HG03354 (cell line): Measurements from ENCODE around the gene ZFP36L2.

Experiments used
- ATAC-seq: cut with Tn5 transposase; IDR thresholded peaks from one replicate; pipeline ENCODE4 v1.9.1; 2021; ENCODE audit warnings: mild to moderate bottlenecking; ENCODE audit not compliant: unreplicated experiment, poor library complexity, severe bottlenecking

ZFP36L2 gene

DNA sequence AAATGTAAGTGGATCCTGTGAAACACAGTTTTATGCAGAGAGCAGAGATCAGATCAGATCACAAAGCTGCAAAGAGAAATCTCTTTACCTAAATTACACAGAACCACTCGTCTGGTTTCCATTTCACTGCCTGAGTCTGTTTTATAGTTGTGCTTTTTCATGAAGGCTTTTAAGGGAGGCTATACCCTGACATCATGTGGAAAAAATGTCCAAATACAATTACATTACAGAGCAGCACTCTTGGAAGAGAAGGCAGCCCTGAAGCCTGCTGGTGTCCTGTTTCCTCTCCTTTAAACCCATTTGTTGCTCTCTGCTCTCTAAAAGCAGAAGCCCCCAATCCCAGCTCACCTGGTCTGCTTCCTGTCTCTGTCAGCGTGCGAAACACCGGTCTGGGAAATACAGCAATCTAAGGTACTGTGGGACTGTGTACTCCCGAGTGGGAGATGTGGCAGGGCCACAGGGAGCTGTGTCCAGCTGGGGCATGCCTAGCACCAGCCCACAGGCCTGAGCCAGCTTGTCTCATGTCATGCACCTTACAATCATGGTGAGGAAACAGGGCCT lies 24.8 kb upstream of the ZFP36L2 start:
- ATAC-seq = no peak

DNA sequence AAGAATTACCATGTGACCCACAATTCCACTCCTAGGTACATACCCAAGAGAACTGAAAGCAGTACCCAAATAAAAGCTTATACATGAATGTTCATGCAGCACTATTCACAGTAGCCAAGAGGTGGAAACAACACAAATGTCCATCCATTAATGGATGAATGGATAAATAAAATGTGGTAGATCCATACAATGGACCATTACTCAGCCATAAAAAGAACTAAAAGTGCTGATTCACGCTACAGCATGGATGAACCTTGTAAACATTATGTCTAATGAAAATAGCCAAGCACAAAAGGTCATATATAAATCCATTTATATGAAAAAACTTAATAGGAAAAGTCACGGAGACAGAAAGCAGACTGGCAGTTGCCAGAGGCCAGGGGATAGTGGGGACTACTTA lies 23.6 kb upstream of the ZFP36L2 start:
- ATAC-seq = no peak

DNA sequence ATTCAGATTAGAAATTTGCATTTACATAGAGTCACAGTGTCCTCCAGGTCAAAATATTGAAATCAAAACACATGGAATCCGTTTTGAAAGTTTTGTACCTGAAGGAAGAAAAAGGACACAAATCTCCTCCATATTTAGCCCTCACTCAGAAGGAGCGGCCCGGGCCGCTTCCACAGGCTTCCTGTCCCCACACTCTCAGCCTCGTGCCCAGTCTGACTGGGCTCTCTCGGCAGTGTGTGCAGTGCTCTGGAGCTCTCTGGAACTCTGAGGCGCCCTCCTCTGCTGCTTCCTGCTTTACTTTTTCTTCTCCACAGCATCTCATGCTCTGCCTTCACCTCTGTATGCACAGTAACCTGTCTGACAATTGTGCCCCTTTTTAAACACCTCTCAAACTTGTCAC lies 22.2 kb upstream of the ZFP36L2 start:
- ATAC-seq = no peak

DNA sequence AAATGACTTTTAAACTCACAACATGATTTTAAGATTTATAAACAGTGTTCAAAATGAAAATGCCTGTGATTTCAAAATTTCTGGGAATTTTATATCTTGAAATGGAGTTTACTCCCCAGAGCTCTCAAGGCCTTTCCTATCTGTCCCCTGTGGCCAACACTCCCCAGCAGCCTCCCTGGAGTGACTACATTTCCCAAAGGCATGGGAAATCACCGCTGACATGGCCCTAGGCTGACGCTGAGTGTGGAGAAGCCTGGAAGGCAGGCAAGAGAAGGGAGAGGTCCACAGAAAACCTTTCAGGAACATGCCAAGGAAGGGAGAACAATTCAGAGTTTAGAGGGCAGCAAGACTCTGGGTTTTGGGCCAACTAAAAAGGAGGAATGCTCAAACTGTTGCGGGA lies 20.2 kb upstream of the ZFP36L2 start:
- ATAC-seq = no peak

DNA sequence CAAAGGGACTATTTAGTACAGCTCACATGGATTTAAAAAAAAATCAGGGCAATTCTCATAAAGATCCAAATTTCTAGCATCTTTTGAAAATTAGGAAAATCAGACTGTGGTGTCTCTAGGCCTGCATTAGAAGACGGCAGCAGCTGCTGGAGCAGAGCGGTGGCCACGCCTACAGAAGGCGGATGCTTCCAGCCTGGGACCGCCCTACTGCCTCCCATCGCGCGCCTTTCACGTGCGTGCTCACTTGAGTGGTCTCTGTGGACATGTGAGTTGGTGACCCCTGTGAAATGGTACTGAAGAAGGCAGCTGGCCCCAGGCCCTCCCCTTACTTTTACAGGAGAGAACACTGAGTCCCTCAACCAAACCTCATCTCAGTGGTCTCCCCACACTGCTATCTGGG lies 15.2 kb upstream of the ZFP36L2 start:
- no peak for ATAC-seq

DNA sequence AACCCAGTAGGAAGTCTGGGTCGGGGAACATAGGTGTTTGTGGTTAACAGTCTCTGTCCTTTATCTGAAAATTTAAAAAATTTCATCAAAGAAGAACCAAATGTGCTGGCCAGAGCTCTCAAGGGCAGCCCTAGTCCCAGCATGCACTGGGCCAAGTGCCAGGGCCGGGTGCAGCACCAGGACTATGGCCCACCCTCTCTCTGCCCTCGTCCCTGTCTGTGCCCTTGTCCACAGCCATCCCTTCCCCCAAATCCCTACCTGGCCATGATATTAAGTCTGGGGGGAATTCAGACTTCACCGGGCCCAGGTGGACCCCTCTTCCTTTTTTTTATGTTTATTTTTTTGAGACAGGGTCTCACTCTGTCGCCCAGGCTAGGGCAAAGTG lies 14.4 kb upstream of the ZFP36L2 start:
- ATAC-seq = no peak

DNA sequence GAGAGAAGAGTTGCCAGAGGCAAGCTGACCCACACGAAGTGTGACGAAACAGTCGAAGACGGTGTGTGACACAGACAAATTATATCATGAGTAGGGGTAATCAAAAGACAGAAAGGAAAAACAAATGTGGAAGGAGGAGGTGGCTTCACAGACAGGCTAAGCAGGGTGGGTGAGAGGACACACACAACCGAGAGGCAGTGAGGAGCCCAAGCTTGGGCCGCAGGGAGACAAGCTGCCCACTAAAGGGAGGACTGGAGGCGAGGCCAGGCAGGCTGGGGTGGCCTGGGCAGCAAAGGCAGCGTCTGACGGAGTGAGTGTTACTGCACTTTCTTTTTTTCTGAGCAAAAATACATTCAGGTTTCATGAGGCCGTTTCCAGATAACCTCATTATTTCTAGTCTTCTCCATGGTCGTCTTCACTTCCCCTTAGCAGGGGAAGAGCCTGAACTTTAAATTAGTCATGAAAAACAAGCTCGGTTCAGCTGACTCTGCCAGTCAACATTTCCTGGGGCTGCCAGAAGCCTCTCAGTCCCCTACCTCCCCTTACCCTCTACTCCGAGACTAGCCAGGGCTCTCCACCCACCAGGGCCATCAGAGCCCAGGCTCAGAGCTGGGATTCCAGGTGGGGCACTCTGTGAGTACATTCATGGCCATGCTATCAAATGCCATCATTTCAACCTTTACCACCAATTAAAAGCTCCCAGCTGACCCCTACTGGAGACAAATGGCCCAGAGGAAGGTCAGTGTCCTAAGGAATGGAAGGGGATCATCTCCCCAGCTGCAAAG lies 13.8 kb upstream of the ZFP36L2 start:
- no peak for ATAC-seq

DNA sequence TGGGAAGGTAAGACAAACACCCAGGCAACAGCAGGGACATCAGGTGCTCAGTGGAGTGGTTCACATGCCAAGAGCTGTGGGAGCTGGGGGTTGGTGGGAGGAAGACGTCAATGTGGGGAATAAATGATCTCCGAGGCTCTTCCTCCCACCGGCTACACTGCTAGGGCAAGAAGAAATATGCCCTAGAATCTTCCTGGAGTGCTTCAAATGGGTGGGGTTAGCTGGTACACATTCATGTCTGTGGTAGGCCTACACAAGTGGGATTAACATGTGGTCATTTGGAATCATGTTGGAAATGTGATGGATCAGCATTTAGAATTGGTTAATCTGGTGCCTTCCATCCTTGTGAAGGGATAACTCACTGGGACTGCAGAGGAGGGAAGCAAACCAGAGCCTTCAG lies 12.4 kb upstream of the ZFP36L2 start:
- no peak for ATAC-seq

DNA sequence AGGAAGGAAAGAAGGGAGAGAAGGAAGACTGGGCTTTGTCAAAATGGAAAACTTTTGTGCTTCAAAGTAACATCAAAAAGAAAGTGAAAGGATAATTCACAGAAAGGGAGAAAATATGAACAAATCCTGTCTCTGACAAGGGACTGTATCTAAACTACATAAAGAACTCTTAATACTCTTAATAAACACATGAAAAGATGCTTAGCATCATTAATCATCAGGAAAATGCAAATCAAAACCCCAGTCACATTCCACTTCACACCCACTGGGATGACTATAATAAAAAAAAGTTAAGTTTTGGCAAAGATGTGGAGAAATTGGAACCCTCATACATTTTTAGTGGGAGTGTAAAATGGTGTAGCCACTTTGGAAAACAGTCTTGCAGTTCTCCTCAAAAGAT lies 11.8 kb upstream of the ZFP36L2 start:
- ATAC-seq = no peak

DNA sequence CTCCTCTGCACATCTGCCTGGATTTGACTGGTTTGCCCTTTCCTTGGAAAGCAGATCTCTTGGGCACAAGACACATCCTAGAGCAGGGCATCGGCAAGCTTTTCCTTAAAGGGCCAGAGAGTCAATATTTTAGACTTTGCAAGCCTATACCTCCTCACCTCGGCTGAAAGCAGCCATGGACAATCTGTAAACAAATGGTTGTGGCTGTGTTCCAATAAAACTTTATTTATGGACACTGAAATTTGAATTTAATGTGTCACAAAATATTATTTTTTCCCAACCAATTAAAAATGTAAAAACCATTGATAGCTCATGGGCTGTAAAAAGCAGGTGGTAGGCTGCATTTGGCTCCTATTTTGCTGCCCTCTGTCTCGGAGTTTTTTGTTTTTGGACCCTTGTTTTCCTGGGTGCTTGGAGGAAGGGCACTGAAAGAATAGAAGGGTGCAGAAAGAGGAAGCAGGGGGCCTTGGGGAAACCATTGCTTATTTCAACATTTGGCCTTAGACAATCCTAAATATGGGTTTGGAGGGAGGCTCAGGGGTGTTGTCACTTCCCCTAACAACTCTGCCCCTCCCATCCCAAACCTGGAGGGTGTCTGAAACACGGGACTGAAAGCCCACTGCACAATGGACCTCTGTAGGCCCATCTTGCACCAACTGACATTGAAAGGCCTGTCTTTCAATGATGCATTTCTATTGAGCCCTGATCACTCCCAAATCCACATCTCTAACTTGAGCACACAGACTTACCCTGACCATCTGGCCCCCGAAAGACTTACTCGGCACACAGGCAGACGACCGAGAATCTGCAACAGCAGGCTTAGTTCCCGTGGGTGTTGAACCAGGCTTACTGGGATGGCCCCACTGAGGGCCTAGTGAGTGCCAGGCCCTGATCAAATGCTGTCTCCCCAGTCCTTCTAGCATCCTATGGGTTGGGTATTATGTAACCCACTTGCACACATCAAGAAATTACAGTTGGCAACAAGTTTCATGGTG lies 7.1 kb upstream of the ZFP36L2 start:
- no peak for ATAC-seq

DNA sequence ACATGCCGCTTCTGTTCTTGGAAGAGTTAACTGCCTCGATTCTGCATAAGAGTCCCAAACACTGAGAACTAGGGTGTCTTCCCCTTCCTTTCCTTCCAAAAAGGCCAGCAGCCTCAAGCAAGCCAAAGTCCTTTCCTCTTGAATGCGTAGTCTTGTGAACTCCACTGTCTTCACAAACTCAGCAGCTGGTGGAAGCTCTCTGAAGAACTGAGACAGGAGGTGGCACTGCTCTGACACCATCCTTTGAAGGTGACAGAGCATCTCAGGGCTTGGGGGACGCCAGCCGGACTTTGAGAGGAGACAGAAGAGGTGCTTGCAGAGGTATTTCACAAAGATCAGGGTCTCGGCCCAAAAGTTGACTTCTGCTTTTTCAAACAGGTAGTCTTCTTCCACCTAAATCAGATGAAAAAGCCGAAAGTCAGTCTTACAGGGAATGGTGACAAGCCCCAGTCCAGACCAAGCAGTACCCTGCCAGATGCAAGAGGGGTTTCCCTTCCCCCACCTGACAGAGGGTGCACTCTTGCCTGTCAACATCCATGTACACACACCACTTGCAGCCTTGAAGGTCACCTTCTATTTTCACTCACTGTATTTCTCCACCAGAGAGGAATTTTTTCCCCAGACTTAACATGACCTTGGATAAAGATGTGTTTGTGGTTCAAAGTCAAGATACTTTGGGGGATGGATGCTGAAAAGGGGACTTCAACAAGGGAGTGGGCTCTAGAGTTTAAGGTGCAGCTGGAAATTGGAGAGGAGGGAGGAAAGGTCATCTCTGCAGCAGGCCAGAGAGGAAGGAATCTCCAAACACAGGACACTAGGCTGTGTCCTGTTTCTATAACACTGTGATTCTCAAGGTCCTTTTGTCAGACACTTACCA lies 4.8 kb upstream of the ZFP36L2 start:
- ATAC-seq = no peak

DNA sequence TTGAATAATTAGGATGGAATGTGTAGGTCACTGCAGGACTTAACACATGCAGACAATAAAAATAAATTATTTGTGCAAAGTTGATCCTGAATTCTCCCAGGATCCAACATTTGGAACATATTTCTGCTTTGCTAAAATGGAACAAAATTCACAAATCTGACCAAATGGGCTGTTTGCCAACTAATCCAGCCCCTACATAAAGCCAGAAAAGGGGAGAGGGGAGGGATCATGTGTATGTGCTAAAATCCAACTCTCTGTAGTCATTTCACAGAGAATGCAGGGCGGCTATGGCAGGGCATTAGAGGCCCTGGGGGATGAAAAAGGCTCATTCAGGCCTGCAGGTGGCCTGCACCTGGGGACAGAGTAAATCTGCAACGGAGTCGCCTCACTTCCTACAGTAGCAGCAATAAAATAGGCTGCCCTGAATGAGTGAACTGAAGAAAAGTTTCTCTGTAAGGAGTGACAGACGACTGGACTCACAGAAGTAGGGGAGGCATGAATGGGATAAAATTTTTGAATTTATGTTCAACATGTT lies 4.0 kb upstream of the ZFP36L2 start:
- no peak for ATAC-seq

DNA sequence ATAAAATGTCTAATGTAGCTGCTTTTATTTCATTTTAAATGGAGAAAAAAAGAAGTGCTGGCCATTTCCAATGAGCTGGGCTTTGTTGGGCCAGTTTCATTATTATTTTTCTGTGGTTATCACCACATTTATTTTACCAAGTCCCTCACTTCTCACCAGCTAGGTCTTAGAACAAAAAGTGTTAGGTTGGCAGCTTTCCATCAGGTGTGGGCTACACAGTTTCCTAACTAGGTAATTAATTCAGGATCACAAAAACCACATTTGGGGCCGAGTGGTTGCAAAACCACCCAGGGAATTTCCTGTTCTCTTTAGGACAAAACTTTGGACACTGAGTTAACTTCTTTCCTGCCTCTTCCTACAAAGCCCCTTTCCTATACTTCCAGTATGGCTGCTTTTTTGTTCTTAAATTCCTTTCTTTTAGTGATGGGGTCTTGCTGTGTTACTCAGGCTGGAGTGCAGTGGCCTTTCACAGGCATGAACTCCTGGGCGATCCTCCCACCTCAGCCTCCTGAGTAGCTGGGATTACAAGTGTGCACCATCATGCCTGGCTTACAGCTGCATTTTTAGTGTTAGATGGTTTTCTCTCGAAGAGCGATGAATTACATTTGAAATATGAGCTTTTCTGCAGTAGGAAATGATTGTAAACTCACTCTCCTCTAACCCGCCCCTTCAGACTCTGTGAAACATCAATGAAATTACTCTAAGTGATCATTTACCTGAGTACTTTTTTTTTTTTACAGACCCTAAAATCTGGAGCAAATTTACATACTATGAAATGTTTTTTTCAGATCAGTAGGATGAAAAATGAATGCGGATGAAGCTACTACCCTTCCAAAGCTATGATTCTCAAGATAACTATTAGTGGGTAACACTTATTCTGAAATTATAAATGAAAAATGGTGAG lies 2.6 kb upstream of the ZFP36L2 start:
- no peak for ATAC-seq

DNA sequence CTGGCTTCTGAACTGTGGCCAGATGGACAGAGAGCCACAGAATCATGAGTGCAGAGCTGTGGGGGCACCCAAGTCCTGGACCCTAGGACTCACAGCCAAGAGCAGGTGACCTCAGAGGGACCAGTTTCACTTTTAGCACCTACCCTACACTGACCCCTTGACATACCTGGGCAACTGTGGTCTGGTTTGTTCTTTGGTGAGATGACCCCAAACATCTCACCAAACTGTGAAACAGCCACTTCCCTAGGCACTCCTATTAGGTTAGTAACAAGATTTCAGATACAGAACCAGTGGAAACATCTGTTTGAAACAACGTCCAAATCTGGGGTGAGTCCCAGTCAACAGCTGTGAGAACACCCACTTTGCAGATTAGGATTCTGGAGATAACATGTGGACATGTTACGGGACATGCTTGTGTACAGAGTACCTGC lies 1.9 kb upstream of the ZFP36L2 start:
- ATAC-seq = no peak

DNA sequence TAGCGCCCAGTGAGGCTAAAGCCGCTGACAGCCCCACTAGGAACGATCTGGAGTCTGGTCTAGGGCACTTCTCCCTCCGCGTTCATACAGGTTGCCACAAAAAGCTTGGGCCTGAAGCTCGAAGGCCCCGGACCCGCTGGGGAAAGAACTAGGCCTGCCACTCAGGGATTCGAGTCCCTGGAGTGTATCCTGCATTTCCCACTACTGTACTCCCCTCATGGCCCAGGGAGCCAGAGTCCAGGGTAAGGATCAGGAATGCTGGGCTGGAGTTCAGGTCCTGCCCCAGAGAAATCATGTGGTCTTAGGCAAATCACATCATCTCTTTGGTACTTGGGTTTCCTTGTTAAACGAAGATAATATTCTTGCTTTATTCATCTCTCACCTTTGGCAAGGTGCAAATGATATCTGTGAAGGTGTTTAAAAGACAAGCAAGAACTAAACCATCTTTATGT lies 1.4 kb upstream of the ZFP36L2 start:
- ATAC-seq = no peak

DNA sequence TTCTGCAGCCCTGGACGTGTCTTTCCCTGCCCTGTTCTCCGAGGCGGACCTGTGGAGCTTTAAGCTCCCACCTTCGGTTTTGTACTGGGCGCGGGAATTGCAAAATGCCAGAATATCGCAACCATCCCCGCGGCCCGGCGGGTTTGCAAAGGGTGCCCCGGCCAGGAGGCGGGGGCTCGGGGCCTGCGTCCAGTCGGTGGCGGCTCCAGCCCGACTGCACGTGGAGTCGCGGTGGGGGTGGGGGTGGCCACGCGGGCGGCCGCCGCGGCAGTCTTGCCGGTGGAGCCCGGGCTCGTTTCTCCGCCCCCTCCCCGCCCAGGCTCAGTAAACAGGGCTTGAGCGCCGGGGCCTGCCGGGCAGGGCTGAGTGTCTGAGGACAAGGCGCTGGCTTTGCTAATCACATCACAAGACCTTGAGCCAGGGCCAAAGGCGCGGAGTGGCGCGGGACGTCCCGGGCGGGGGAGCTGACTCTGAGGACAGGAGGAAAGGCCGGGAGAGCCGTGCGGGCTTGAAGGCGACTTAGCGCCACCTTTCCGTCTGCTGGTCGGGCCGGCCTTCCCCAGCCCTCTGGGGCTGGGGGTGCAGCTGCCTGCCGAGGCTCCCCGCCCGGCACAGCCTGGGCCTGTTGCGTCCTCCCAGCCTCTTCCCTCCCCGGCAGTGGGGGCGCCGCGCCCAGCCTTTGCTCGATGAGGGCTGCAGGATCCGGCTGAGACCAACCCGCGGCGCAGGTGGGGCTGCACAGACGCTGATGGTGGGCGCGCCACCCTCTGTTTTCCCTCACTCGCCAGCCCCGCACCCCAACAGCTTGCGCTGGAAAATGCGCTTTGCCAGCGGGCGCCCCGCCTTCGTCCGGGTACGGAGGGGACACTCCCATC lies 786 bp upstream of the ZFP36L2 start:
- ATAC-seq = peak; percentile 29

DNA sequence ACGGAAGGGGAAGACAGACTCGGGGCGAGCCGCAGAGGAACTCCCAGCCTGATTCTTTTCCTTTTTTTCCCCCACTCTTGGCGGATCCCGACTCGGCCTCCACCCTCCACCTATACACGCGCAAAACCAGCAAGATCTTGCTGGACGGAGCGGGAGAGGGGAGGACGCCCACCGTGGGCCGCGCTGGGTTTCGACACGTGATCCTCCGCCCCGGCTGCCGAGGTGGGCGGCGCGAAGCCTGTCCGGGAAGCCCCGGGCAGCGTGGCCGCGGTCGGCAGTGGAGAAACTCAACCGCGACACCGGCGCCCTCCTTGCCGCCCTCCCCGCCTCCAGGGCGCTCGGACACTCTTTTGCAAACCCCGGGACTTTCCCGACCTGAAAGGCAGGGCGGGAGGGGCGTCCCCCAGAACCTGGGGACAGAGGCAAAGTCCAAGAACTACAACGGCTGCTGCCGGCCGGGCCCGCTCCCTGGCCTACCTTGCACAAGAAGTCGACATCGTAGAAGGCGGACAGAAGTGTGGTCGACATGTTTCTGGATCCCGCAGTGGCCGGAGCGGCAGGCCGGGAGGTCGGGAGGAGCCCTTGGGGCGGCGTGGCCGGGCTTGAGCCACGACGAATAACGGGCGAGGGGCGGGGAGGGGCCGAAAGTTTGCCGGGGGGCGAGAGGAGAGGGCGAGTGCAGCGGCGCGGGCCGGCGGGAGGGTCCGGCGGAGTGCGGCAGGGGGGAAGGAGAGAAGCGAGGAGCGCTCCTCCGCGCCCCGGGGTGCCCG lies 433 bp downstream of the ZFP36L2 start:
- peak; percentile 33 for ATAC-seq
